ENCODE measurements around the gene CALML4.
A peak's percentile ranks its signal among the peaks of the same experiment; 100 is the strongest.
"Not testable (repeated sequence)": the region's sequence is repeated elsewhere in the genome, so short reads cannot be mapped to it uniquely, and the experiment has no call there.

The CALML4 gene

DNA sequence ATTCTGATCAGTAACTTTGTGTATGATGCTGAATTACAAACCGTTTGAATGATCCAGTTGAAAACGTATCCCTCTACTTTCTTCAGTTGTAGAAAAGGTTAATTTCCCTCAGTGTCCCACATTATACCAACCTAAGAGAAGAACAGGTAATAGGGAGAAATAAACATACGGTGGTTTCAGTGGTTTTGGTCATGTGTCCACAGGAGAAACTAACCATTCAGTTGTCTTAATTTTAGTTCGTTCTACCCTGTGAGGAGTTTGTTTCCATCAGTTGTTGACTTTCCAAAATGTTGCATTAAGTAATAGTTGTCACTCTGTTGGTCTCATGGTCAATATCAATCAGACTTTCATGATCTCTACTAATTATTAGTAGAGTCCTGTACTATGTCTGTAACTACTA is 15.1 kb downstream of the CALML4 start:
- no peak for DNase-seq (ENCODE audit: low read depth)

- no peak for DNase-seq (ENCODE audit: low read depth)
Observed at GRCh38 chr15:68188647-68189046, 16.5 kb downstream of the CALML4 start.

DNA sequence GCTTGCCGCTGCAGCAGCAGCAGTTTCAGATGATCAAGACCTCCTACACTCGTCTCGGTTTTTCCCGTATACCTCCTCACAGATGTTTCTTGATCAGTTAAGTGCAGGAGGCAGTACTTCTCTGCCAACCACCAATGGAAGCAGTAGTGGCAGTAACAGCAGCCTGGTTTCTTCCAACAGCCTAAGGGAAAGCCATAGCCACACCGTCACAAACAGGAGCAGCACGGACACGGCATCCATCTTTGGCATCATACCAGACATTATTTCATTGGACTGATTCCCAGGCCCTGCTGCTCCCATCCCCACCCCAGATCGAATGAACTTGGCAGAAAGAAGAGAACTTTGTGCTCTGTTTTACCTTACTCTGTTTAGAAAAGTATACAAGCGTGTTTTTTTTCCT is 17.6 kb downstream of the CALML4 start:
- no peak for DNase-seq (ENCODE audit: low read depth)

DNA sequence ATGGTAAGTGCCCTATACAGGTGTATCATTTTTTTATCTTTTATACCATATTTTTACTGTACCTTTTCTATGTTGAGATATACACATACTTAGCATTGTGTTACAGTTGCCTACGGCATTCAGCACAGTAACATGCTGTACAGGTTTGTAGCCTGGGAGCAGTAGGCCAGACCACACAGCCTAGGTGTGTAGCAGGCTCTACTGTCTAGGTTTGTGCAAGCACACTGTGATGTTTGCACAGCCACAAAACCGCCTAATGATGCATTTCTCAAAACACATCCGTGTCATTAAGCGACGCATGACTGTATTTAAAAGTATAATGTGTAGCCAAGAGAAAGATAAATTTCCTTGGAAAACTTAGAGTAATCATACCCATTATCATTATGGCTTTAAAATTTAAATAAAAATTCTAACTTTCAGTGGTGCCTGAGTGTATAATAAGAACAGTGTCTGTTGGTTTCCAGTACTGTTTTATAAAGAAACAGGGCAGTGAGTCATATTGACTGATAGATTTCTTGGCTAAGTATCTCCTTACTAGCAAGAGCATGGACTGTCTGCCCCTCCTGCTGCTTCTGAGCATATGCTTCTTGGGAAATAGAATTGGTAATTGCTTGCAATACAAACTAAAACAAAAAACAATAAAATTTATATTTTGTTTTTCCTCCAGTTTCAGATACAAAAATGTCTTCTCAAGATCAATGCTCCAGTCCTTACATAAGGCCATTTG is 18.3 kb downstream of the CALML4 start:
- no peak for DNase-seq (ENCODE audit: low read depth)

- DNase-seq (ENCODE audit: low read depth), result no peak
Observed at GRCh38 chr15:68184616-68185480, 20.3 kb downstream of the CALML4 start.

- DNase-seq (ENCODE audit: low read depth), result no peak
Observed at GRCh38 chr15:68183616-68184315, 21.4 kb downstream of the CALML4 start.

GRCh38 chr15:68177742-68178141 is 27.4 kb downstream of the CALML4 start:
- peak; percentile 37 for DNase-seq (ENCODE audit: low read depth)

DNA sequence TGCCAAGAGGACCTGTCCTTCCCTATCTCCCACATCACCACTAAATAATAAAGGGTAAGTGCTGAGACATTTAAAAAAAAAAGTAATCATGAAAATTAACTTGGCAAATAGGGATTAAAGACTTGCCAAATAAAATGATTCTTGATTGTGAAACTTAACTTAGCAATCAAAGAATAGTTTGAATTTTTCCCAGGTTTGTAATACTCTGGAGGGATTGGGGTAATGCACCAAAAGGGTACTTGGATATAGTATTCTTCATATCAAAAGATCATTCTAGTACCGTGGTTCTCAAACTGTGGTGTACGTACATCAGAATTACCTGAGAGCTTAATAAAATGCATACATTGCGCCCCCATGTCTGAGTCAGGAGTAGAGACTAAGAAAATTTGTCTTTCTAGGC is 28.5 kb downstream of the CALML4 start:
- no peak for DNase-seq (ENCODE audit: low read depth)

DNA sequence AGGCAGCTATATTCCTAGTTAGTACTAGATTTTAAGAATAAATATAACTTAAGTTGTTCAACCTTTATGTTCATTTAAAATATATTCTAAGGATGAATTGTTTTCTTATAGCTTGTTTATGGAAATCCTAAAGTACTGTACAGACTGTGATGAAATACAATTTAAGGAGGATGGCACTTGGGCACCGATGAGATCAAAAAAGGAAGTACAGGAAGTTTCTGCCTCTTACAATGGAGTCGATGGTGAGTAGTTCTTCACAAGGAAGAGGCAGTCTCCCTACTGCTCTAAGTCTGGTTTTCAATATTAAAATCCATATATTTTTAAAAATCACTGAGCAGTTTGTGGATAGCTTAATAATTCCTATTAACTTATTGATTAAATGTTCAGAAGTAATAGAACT is 29.6 kb downstream of the CALML4 start:
- no peak for DNase-seq (ENCODE audit: low read depth)

GRCh38 chr15:68173119-68173518 is 32.0 kb downstream of the CALML4 start:
- no peak for DNase-seq (ENCODE audit: low read depth)

DNA sequence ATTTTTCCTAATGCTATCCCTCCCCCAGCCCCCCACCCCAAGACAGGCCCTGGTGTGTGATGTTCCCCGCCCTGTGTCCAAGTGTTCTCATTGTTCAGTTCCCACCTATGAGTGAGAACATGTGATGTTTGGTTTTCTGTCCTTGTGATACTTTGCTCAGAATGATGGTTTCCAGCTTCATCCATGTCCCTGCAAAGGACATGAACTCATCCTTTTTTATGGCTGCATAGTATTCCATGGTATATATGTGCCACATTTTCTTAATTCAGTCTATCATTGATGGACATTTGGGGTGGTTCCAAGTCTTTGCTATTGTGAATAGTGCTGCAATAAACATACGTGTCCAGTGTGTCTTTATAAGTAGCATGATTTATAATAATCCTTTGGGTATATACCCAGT is 33.1 kb downstream of the CALML4 start:
- not testable (repeated sequence) for DNase-seq (ENCODE audit: low read depth)

GRCh38 chr15:68166847-68167246 is 38.3 kb downstream of the CALML4 start:
- no peak for DNase-seq (ENCODE audit: low read depth)

DNA sequence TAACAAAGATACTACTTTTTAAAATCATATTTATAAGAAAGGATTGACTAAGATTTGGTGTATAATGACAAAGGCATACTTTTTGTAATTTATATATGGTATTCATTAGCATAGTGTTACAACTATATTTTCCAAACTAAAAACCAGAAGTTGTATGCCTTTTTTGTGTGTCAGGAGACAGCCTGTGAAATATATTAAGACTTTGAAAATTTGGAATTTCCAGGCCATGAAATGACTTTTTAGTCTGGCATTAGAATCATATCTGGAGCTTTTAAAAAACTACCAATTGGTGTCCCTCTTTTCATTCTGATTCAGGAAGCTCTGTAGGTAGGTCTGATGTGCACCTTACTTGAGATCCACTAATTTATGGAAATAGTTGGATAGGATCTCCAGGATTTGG is 41.9 kb downstream of the CALML4 start:
- DNase-seq (ENCODE audit: low read depth), result no peak

DNA sequence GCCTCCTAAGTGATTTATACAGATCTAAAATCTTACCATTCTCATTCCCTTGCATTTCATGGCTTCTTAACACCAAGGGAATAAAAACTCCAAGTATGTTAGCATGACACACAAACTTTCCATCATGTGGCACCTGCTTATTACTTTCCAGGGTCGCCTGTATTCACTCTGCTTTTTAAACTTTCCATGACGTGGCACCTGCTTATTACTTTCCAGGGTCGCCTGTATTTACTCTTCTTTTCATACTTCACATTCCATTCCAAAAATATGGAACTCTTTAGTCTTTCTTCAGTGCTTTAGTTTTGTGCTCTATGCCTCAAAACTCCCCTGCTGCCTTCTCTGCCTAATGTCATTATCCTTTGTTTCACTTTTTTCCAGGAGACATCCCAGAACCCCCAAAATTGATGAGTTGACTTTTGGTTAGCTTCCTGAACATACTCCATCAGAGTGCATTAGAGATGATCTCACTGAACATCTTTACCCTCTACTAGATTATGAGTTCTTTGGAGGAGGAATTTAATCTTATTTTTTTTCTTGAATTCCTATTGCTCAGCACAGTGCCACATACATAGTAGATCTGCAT is 47.0 kb downstream of the CALML4 start:
- no peak for DNase-seq (ENCODE audit: low read depth)

DNA sequence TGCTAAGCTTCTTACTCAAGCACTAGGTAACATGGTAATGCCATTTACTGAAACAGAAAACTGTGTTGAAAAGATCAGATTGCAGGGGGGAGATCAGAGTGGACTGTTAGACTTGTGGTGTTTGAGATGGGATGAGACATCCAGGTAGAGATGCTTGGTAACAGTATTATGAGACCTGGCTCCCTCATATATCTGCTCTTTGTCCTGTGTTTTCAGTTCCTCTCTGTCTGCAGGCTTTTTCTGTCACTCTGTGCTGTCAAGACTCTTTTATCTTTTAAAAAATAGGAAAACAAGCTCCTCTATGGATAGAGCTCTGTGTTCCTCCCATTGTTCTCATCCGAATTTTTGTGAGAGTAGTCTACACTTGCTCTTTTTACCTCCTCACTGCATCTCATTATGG is 48.1 kb downstream of the CALML4 start:
- no peak for DNase-seq (ENCODE audit: low read depth)

GRCh38 chr15:68154923-68155559 is 50.1 kb downstream of the CALML4 start:
- DNase-seq (ENCODE audit: low read depth), result no peak

- no peak for DNase-seq (ENCODE audit: low read depth)
Observed at GRCh38 chr15:68152342-68152741, 52.8 kb downstream of the CALML4 start.

GRCh38 chr15:68151277-68151676 is 53.9 kb downstream of the CALML4 start:
- DNase-seq (ENCODE audit: low read depth), result no peak

DNA sequence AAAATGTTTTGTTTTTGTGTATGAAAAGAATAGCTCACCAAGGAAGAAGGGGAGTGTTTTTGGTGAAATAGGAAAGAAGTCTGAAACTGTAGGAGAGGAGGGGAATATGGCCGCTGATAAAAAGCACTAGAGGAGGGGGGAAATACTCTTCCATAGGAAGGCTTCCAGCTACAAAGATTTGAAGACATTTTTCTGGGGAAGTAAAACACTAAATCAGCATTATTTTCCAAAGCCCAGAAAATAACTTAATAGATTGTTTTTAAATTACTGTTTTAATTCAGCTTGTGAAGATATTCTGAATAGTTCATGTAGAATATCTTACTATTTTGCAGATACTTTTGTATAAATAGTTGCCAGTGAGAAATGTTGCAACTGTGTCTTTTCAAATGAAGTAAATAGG is 54.9 kb downstream of the CALML4 start:
- no peak for DNase-seq (ENCODE audit: low read depth)

GRCh38 chr15:68149059-68149458 is 56.1 kb downstream of the CALML4 start:
- peak; percentile 31 for DNase-seq (ENCODE audit: low read depth)

DNA sequence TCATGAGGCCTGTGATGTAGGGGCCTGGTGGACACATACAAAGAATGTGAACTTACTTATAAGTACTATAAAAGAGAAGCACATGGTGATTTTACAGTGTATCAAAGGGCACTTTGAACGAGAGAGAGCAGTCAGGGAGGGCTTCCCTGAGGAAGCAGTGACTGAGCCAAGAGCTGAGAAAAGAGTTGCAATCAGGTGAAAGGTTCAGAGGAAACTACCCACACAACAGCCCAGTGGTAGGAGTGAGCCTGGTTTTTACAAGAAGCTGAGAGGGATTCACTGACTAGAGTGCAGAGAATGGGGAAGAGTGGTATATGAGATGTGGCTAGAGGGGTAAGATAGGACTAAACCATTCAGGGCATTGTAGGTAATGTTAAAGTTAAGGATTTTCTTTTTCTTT is 57.1 kb downstream of the CALML4 start:
- DNase-seq (ENCODE audit: low read depth), result no peak

- no peak for DNase-seq (ENCODE audit: low read depth)
Observed at GRCh38 chr15:68145706-68146105, 59.4 kb downstream of the CALML4 start.
